Esophagus muscularis mucosa (tissue), 4 donors: ENCODE data around the gene THSD4. TPM values are rescaled to one million over a fixed set of nuclear protein-coding genes. Genes with fewer than 3 reads are reported as not detected.
A peak's percentile ranks its signal among the peaks of the same experiment; 100 is the strongest.

ENCODE experiments used
- DNase-seq: peaks from one replicate; pipeline ENCODE4 v3.0.0-alpha.2; 2017; ENCODE audit errors: extremely low spot score
- H3K27ac ChIP-seq, 4 donors: fragments of 200-600 bp; sonication (generic); replicated peaks in 1 of 4; 1 replicate in 3 of 4; 2 replicates in 1 of 4; pipeline ENCODE4 v1.5.1; 2016 to 2019; ENCODE audit warnings: mild to moderate bottlenecking in 1 of 4
- H3K27me3 ChIP-seq, 4 donors: fragments of 200-600 bp; sonication (generic); one replicate each; pipeline versions ENCODE4 v1.5.1 to v1.6.0; 2016 to 2019
- H3K36me3 ChIP-seq, 4 donors: fragments of 200-600 bp; sonication (generic); one replicate each; pipeline ENCODE4 v1.5.1; 2016 to 2019
- H3K4me1 ChIP-seq, 4 donors: fragments of 200-600 bp; sonication (generic); one replicate each; pipeline ENCODE4 v1.5.1; 2016 to 2019
- H3K4me3 ChIP-seq, 4 donors: fragments of 200-600 bp; sonication (generic); 1 replicate in 2 of 4; 2 replicates in 2 of 4; pipeline ENCODE4 v1.5.1; 2016 to 2019; ENCODE audit warnings: mild to moderate bottlenecking in 4 of 4, moderate library complexity in 1 of 4
- H3K9me3 ChIP-seq, 4 donors: fragments of 200-600 bp; sonication (generic); 1 replicate in 3 of 4; 2 replicates in 1 of 4; pipeline ENCODE4 v1.5.1; 2016 to 2019
- EP300 ChIP-seq: sonication (generic); formaldehyde crosslinking; IDR thresholded peaks from one replicate; pipeline ENCODE4 v1.6.1; 2017; ENCODE audit warnings: antibody characterized with exemption
- POLR2A ChIP-seq: fragments of 450-650 bp; IDR thresholded peaks from one replicate; pipeline ENCODE4 v1.6.1; 2017; ENCODE audit warnings: antibody characterized with exemption, moderate library complexity, mild to moderate bottlenecking, low read depth
- POLR2AphosphoS5 ChIP-seq, 2 donors: sonication (generic); formaldehyde crosslinking; IDR thresholded peaks; one replicate each; pipeline ENCODE4 v1.6.1; 2017; ENCODE audit warnings: antibody characterized with exemption in 2 of 2
- WGBS: methylation state at CpG from one replicate; pipeline ENCODE4 v1.1.5; 2018; 5-methylcytosine and 5-hydroxymethylcytosine counted together
- intact Hi-C: fragments of 100-400 bp; cut with DNase I; formaldehyde crosslinking; loops from one replicate; pipeline ENCODE4 v1.15.1; 2023
- total RNA-seq, 4 donors: library from RNA; depleted of rRNA; stranded (reverse); fragments of >200 nt; gene quantifications; one replicate each; pipeline versions ENCODE4 v1.1.0 to v1.2.1, GENCODE V29; 2016
- TF ChIP-seq, protein P1 (sequence below), 3 experiments: fragments of 200-600 bp in 2 of 3; fragments of 450-650 bp in 1 of 3; sonication (generic) in 2 of 3; IDR thresholded peaks; one replicate each; pipeline ENCODE4 v1.5.1; 2017 to 2019; ENCODE audit warnings: antibody characterized with exemption in 3 of 3, mild to moderate bottlenecking in 2 of 3, moderate library complexity in 1 of 3

THSD4 gene
- total RNA-seq, 4 donors from 2014 or later = 3.2 to 6.6 (median 5.6) TPM

DNA sequence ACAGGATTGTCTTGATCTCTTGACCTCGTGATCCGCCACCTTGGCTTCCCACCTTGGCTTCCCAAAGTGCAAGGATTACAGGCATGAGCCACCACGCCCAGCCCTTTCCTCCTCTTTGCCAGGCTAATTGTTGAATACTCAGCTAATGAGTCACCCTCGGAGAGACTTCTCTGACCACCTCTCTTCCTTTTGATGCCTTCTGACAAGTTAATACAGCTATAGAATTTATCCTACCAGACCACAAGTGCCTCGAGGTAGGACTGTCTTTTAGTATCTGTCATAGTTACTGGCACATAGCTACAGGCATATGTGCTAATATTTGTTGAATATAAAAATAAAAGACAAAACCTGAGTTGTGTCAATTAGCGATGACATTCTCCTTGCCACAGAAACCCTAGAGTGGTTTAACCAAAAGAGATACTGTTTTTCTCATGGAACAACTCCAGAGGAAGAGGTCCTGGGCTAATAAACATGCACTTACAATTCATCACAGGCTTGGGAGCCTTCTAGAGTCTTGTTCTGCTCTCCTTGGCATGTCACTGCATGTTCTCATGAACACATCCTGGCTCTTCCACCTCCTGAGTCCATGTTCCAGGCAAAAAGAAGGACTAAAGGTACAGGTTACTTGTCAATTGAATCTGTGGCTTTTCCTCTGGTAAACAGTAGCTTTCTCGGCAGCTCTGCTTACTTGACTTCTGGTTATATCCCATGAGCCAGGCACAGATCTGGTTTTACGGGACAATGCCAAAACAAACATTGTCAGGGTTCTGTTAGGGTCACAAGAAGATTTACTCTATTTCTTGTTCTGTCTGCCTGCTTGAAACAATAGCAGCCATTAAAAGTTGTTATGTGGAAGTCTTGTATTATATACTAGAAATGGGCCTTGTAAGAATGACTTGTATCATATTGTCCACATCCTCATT, 332.3 kb downstream of the THSD4 start:
- H3K4me3 ChIP-seq = no peak overlapping the region
- H3K36me3 ChIP-seq = no peaks in the 10 kb centered on the region
- no peak for DNase-seq
- intact Hi-C loops = loop anchor here (2.0 kb wide), 2 partner anchors 203 to 283 kb away; no protein-coding TSS in a partner anchor
- TF ChIP-seq, protein P1, sequence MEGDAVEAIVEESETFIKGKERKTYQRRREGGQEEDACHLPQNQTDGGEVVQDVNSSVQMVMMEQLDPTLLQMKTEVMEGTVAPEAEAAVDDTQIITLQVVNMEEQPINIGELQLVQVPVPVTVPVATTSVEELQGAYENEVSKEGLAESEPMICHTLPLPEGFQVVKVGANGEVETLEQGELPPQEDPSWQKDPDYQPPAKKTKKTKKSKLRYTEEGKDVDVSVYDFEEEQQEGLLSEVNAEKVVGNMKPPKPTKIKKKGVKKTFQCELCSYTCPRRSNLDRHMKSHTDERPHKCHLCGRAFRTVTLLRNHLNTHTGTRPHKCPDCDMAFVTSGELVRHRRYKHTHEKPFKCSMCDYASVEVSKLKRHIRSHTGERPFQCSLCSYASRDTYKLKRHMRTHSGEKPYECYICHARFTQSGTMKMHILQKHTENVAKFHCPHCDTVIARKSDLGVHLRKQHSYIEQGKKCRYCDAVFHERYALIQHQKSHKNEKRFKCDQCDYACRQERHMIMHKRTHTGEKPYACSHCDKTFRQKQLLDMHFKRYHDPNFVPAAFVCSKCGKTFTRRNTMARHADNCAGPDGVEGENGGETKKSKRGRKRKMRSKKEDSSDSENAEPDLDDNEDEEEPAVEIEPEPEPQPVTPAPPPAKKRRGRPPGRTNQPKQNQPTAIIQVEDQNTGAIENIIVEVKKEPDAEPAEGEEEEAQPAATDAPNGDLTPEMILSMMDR (IDR thresholded peaks at IDR 0.05) = no peak
- TF ChIP-seq EP300 = no peak
- TF ChIP-seq POLR2AphosphoS5 (IDR thresholded peaks at IDR 0.05) = no peak
- TF ChIP-seq POLR2A = no peak
- no peaks in the 10 kb centered on the region for H3K9me3 ChIP-seq
- H3K27me3 ChIP-seq = no peaks in the 10 kb centered on the region
- no peak overlapping the region for H3K27ac ChIP-seq
- WGBS = 72% methylated on average over 8 of the region's 8 CpGs
- peaks cover 4 to 12% (median 6%) of the 10 kb centered on the region in 4 donors for H3K4me1 ChIP-seq

DNA sequence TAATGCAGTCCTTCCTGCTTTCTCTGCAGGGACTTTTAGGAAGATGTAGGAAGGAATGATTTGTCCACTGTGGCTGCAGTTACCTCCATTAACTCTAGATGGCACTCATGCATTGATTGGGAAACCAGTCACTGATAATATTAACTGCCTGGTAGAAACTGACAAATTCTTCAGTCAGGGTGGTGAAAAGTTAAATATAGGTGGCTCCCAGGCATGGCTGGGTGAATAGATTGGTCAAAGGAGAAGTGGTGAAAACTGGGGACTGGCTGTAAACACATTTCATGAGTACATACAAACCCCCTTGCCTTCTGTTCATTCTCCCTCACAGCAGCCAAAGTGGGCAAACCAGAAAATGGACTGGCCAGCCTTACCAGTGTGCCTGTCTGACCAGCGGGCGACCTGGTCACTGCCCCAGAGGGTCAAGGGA, 333.4 kb downstream of the THSD4 start:
- no peaks in the 10 kb centered on the region for H3K36me3 ChIP-seq
- DNase-seq = no peak
- H3K9me3 ChIP-seq = no peaks in the 10 kb centered on the region
- intact Hi-C loops = loop anchor here (2.0 kb wide), 2 partner anchors 202 to 282 kb away; no protein-coding TSS in a partner anchor
- no peak for TF ChIP-seq EP300
- TF ChIP-seq, protein P1 (IDR thresholded peaks at IDR 0.05) = peak; percentile 85 to 93 (median 89)
- H3K27ac ChIP-seq = no peak overlapping the region
- H3K4me3 ChIP-seq = no peak overlapping the region
- H3K27me3 ChIP-seq = no peaks in the 10 kb centered on the region
- peaks cover 0 to 4% (median 4%) of the 10 kb centered on the region in 4 donors for H3K4me1 ChIP-seq
- WGBS = 63% methylated on average over 2 of the region's 2 CpGs

DNA sequence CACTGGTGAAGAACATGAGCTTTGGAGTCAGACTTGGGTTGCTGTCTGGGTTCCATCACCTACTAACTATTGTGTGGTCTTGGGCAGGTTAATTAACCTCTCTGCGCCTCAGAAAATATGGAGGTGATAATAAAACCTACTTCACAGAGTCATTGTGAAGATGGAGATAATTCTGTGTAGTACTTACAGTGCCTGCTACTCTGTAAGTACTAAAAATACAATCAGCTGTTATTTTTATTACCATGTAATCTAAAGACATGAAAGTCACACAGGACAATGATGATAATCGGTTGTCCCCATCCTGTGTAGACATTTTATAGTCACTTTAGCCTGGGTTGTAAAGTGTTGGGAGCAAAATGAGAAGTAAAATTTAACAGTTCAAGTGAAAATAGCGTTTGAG, 334.1 kb downstream of the THSD4 start:
- intact Hi-C loops = loop anchor here (2.0 kb wide), 2 partner anchors 201 to 281 kb away; no protein-coding TSS in a partner anchor
- WGBS = 88% methylated on average over 3 of the region's 3 CpGs

DNA sequence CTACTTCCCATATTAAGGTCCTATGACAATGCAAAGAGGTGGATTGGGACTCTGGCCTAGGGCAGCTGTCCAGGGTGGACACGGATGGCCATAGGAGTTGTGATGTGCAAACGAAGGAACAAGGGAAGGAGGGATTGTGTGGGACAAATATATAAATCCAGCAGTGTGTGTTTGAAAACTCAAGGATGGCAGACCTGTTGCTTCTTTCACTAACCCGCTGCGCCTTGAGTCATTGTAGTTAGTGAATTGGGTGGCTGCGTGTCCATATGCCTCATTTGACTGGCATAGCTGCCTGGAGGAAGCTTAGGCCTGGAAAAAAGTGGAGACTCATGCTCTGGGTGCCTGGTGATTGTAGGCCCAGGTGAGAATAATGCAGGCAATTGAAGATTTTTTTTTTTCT, 334.7 kb downstream of the THSD4 start:
- WGBS = 73% methylated on average over 5 of the region's 5 CpGs
- H3K4me3 ChIP-seq = no peak overlapping the region
- H3K27me3 ChIP-seq = no peaks in the 10 kb centered on the region
- H3K9me3 ChIP-seq = no peaks in the 10 kb centered on the region
- intact Hi-C loops = loop anchor here (2.0 kb wide), 2 partner anchors 201 to 281 kb away; no protein-coding TSS in a partner anchor
- H3K36me3 ChIP-seq = no peaks in the 10 kb centered on the region
- no peak for TF ChIP-seq EP300
- no peak for TF ChIP-seq POLR2AphosphoS5 (IDR thresholded peaks at IDR 0.05)
- no peak for TF ChIP-seq POLR2A
- TF ChIP-seq, protein P1 (IDR thresholded peaks at IDR 0.05) = no peak
- DNase-seq = no peak
- peaks cover 0 to 4% (median 0%) of the 10 kb centered on the region in 4 donors for H3K4me1 ChIP-seq
- H3K27ac ChIP-seq = no peak overlapping the region

More for the DNA sequence above, 334.1 kb downstream of the THSD4 start:
- no peaks in the 10 kb centered on the region for H3K9me3 ChIP-seq
- TF ChIP-seq, protein P1 (IDR thresholded peaks at IDR 0.05) = no peak
- no peak for TF ChIP-seq POLR2A
- no peak for TF ChIP-seq EP300
- TF ChIP-seq POLR2AphosphoS5 (IDR thresholded peaks at IDR 0.05) = no peak
- peaks cover 0 to 4% (median 0%) of the 10 kb centered on the region in 4 donors for H3K4me1 ChIP-seq
- no peak for DNase-seq
- H3K27ac ChIP-seq = no peak overlapping the region
- no peaks in the 10 kb centered on the region for H3K27me3 ChIP-seq
- H3K36me3 ChIP-seq = no peaks in the 10 kb centered on the region
- H3K4me3 ChIP-seq = no peak overlapping the region
